Measurements from ENCODE around the gene PHLDA3. TPM values are rescaled to one million over a fixed set of nuclear protein-coding genes. Genes with fewer than 3 reads are reported as not detected.

The PHLDA3 gene
- total RNA-seq, 1 experiment from 2014 or later: 22.1 TPM

DNA sequence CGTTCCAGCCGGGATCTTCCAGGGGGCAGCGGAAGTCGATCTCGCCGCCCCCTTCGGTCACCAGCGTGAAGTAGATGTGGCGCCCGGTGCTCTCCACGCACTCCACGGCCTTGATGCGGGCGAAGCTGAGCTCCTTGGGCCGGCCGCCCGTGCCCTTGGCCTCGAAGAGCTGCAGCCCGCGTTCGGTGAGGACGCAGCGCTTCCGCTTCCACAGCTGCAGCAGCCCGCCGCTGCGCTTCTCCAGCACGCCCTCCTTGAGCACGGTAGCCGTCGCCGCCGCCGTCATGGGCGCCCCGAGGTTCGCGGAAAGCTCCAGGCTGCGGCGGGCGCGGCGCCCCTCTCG, 516 bp downstream of the PHLDA3 start:
- intact Hi-C loops (cut with micrococcal nuclease): no loop called here

DNA sequence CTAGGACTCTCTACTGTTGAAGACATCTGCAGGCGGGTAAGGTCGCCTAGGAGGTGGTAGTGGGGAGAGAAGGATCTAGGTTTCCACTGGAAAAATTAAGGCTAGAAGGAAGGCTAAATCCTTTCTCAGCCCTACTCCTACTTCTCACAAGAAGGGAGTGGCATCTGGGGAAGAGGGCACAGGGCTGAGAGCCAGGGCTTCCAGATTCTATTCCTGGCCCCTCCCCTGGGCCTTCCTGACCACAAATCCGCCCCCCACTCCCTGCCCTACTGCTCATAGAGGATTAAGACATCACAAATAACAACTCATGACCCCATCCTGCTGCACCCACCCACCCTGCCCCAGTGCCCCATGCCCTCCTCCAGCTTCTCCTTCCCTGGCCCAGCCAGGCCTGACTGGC, 2.5 kb downstream of the PHLDA3 start:
- DNase-seq (ENCODE audit: low read depth, low spot score) (no peak), ATAC-seq (no peak)
- intact Hi-C loops (cut with micrococcal nuclease): no loop called here
- Histone ChIP-seq H3K36me3 (ENCODE audit: control insufficient read depth in 1 of 2, insufficient read depth in 2 of 2, low read length in 2 of 2) (peaks cover 2 to 13% of the 10 kb centered on the region in 2 experiments; a peak in 2 of 4 replicates), H4K20me1 (ENCODE audit: insufficient read depth) (no peaks in the 10 kb centered on the region), H3K4me2 (ENCODE audit: low read length) (peak overlapping the region; percentile 77), H3K9me3 (ENCODE audit: control insufficient read depth in 1 of 2, insufficient read depth in 1 of 2, low read depth in 1 of 2, low read length in 2 of 2) (no peaks in the 10 kb centered on the region), H3K9ac (ENCODE audit: low read length) (0 out of 2 replicates have a peak overlapping the region, but pooled peaks have one; percentile 11), H2AFZ (ENCODE audit: low read depth, low read length, poor library complexity, severe bottlenecking) (no peak overlapping the region), H3K79me2 (ENCODE audit: insufficient read depth, low read length) (peaks cover 27% of the 10 kb centered on the region), H3K27me3 (ENCODE audit: insufficient read depth, low read length) (no peaks in the 10 kb centered on the region), H3K4me1 (ENCODE audit: control insufficient read depth in 1 of 2, insufficient read depth in 2 of 2, low read length in 2 of 2) (peaks cover 37 to 68% of the 10 kb centered on the region in 2 experiments), H3K4me3 (replicated peaks in 1 of 2; ENCODE audit: low read depth in 1 of 2, low read length in 2 of 2) (no peak overlapping the region), H3K27ac (ENCODE audit: low read depth, low read length) (peak overlapping the region; percentile 20; the same call in 1 of the 2 replicates), H3K9me2 (ENCODE audit: insufficient read depth) (no peaks in the 10 kb centered on the region)
- TF ChIP-seq, protein P1, sequence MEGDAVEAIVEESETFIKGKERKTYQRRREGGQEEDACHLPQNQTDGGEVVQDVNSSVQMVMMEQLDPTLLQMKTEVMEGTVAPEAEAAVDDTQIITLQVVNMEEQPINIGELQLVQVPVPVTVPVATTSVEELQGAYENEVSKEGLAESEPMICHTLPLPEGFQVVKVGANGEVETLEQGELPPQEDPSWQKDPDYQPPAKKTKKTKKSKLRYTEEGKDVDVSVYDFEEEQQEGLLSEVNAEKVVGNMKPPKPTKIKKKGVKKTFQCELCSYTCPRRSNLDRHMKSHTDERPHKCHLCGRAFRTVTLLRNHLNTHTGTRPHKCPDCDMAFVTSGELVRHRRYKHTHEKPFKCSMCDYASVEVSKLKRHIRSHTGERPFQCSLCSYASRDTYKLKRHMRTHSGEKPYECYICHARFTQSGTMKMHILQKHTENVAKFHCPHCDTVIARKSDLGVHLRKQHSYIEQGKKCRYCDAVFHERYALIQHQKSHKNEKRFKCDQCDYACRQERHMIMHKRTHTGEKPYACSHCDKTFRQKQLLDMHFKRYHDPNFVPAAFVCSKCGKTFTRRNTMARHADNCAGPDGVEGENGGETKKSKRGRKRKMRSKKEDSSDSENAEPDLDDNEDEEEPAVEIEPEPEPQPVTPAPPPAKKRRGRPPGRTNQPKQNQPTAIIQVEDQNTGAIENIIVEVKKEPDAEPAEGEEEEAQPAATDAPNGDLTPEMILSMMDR (IDR thresholded peaks at IDR 0.05 in 2 of 3, conservative IDR thresholded peaks at IDR 0.05 in 1 of 3; ENCODE audit: borderline replicate concordance in 1 of 3, insufficient read depth in 1 of 3, low read depth in 2 of 3, low read length in 2 of 3): no peak
- TF ChIP-seq, protein P2, sequence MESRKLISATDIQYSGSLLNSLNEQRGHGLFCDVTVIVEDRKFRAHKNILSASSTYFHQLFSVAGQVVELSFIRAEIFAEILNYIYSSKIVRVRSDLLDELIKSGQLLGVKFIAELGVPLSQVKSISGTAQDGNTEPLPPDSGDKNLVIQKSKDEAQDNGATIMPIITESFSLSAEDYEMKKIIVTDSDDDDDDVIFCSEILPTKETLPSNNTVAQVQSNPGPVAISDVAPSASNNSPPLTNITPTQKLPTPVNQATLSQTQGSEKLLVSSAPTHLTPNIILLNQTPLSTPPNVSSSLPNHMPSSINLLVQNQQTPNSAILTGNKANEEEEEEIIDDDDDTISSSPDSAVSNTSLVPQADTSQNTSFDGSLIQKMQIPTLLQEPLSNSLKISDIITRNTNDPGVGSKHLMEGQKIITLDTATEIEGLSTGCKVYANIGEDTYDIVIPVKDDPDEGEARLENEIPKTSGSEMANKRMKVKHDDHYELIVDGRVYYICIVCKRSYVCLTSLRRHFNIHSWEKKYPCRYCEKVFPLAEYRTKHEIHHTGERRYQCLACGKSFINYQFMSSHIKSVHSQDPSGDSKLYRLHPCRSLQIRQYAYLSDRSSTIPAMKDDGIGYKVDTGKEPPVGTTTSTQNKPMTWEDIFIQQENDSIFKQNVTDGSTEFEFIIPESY (IDR thresholded peaks at IDR 0.05; ENCODE audit: extremely low read depth, insufficient replicate concordance, low read length): no peak
- TF ChIP-seq SIN3A (IDR thresholded peaks at IDR 0.05; ENCODE audit: low read depth): no peak
- CTCF ChIA-PET: interaction anchor here (1.3 kb wide), 1 partner anchor 46 kb away, joined by 4 read pairs; no protein-coding TSS in a partner anchor
- POLR2A ChIA-PET: no interaction called here
- no TSS peak for BruUV-seq (replicated peaks)
- RAD21 ChIA-PET (ENCODE audit: low non-redundant PET in 1 of 2, low total read pairs in 2 of 2, uncharacterized antibody in 2 of 2, unreplicated experiment in 2 of 2): interaction anchor here in 1 of 2 experiments (1.3 kb wide), 1 partner anchor 30 kb away, joined by 3 read pairs; no protein-coding TSS in a partner anchor

More for the DNA sequence above, 516 bp downstream of the PHLDA3 start:
- ATAC-seq (peak; percentile 44), DNase-seq (ENCODE audit: low read depth, low spot score) (no peak)
- Histone ChIP-seq H3K4me2 (ENCODE audit: low read length) (peak overlapping the region; percentile 77), H3K4me3 (replicated peaks in 1 of 2; ENCODE audit: low read depth in 1 of 2, low read length in 2 of 2) (peak overlapping the region; percentile 62 to 83), H3K9ac (ENCODE audit: low read length) (peak overlapping the region; percentile 82), H3K36me3 (ENCODE audit: control insufficient read depth in 1 of 2, insufficient read depth in 2 of 2, low read length in 2 of 2) (peaks cover 2 to 13% of the 10 kb centered on the region in 2 experiments; a peak in 2 of 4 replicates), H3K27me3 (ENCODE audit: insufficient read depth, low read length) (no peaks in the 10 kb centered on the region), H3K4me1 (ENCODE audit: control insufficient read depth in 1 of 2, insufficient read depth in 2 of 2, low read length in 2 of 2) (peaks cover 23 to 53% of the 10 kb centered on the region in 2 experiments), H3K9me3 (ENCODE audit: control insufficient read depth in 1 of 2, insufficient read depth in 1 of 2, low read depth in 1 of 2, low read length in 2 of 2) (no peaks in the 10 kb centered on the region), H2AFZ (ENCODE audit: low read depth, low read length, poor library complexity, severe bottlenecking) (no peak overlapping the region), H4K20me1 (ENCODE audit: insufficient read depth) (no peaks in the 10 kb centered on the region), H3K79me2 (ENCODE audit: insufficient read depth, low read length) (peaks cover 27% of the 10 kb centered on the region), H3K27ac (ENCODE audit: low read depth, low read length) (peak overlapping the region; percentile 97), H3K9me2 (ENCODE audit: insufficient read depth) (no peaks in the 10 kb centered on the region)
- TF ChIP-seq YY1 (IDR thresholded peaks at IDR 0.05; ENCODE audit: extremely low read depth, insufficient replicate concordance, low read depth, low read length): no peak
- BruUV-seq (replicated peaks): no TSS peak
- POLR2A ChIA-PET: interaction anchor here (1.3 to 2.0 kb wide), 3 partner anchors 8 to 14 kb away, joined by 3 to 10 read pairs (median 4); no protein-coding TSS in a partner anchor
- RAD21 ChIA-PET (ENCODE audit: low non-redundant PET in 1 of 2, low total read pairs in 2 of 2, uncharacterized antibody in 2 of 2, unreplicated experiment in 2 of 2): interaction anchor here (0.9 to 1.0 kb wide), 2 partner anchors 12 to 43 kb away, joined by 3 to 4 read pairs; no protein-coding TSS in a partner anchor
- CTCF ChIA-PET: interaction anchor here (1.1 to 2.3 kb wide), 6 partner anchors 12 to 44 kb away, joined by 3 to 10 read pairs (median 6); no protein-coding TSS in a partner anchor
